Hepatocyte (in vitro differentiated cells): ENCODE measurements around the gene SLC26A6.

ENCODE experiments used
- CTCF ChIP-seq: fragments of 200-600 bp; sonication (generic); IDR thresholded peaks from 2 replicates; pipeline ENCODE4 v1.5.1; 2016; ENCODE audit warnings: antibody characterized with exemption, mild to moderate bottlenecking; ENCODE audit not compliant: poor library complexity
- EZH2 ChIP-seq: fragments of 200-600 bp; sonication (generic); IDR thresholded peaks from 2 replicates; pipeline ENCODE4 v1.6.1; 2016; ENCODE audit warnings: antibody characterized with exemption, mild to moderate bottlenecking, borderline replicate concordance
- EZH2phosphoT487 ChIP-seq: fragments of 200-600 bp; sonication (generic); IDR thresholded peaks from one replicate; pipeline ENCODE4 v1.6.1; 2018; ENCODE audit warnings: antibody characterized with exemption, mild to moderate bottlenecking, low read depth, moderate library complexity; ENCODE audit not compliant: unreplicated experiment, severe bottlenecking

DNA sequence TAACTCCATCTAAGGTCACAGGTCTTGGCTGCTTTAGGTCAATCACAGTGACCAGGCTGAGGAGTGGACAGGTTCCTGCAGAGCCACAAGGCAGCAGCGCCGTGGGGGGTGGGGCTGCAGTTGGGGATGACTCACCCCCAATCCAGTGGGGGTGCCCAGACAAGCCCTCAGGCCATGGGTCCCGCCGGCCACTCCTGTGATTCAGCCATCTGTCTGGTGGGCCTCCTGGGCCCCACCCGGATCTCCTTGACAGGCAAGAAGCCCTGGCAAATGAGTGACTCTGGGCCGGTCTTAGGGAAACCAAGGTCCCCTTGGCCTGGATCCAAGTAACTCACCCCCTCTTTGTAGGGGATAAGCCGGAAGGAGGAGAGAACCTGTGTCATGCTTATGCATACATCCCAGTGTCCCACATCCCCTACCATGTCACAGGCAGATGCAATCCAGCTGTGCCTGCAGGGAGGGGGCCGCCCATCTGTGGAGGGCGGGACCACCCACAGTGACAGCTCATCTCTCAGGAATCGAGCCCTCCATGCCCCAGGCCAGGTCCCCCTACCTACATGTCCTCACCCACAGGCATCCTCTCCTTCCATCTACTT lies 39.6 kb downstream of the SLC26A6 start:
- TF ChIP-seq CTCF (no peak), EZH2 (no peak), EZH2phosphoT487 (no peak)
